ENCODE results near the gene CCDC57. TPM values are rescaled to one million over a fixed set of nuclear protein-coding genes. Genes with fewer than 3 reads are reported as not detected.

CCDC57 gene
- total RNA-seq, 4 donors from 2014 or later = 14.8 to 32.0 (median 21.9) TPM

GRCh38 chr17:82085931-82086764, 126.5 kb downstream of the CCDC57 start:
- TF ChIP-seq, protein P1, sequence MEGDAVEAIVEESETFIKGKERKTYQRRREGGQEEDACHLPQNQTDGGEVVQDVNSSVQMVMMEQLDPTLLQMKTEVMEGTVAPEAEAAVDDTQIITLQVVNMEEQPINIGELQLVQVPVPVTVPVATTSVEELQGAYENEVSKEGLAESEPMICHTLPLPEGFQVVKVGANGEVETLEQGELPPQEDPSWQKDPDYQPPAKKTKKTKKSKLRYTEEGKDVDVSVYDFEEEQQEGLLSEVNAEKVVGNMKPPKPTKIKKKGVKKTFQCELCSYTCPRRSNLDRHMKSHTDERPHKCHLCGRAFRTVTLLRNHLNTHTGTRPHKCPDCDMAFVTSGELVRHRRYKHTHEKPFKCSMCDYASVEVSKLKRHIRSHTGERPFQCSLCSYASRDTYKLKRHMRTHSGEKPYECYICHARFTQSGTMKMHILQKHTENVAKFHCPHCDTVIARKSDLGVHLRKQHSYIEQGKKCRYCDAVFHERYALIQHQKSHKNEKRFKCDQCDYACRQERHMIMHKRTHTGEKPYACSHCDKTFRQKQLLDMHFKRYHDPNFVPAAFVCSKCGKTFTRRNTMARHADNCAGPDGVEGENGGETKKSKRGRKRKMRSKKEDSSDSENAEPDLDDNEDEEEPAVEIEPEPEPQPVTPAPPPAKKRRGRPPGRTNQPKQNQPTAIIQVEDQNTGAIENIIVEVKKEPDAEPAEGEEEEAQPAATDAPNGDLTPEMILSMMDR (IDR thresholded peaks at IDR 0.05) = no peak
- DNase-seq (ENCODE audit: low spot score) = no peak
- no peak for ATAC-seq (ENCODE audit: low FRiP score)

GRCh38 chr17:82085031-82085861, 127.4 kb downstream of the CCDC57 start:
- TF ChIP-seq, protein P1 (IDR thresholded peaks at IDR 0.05) = no peak

GRCh38 chr17:82084373-82085030, 128.1 kb downstream of the CCDC57 start:
- DNase-seq (ENCODE audit: low spot score) (no peak), ATAC-seq (ENCODE audit: low FRiP score) (no peak)
- TF ChIP-seq, protein P1 (IDR thresholded peaks at IDR 0.05) = no peak

More at GRCh38 chr17:82085031-82085861, 127.4 kb downstream of the CCDC57 start:
- DNase-seq (ENCODE audit: low spot score) (no peak), ATAC-seq (ENCODE audit: low FRiP score) (no peak)

DNA sequence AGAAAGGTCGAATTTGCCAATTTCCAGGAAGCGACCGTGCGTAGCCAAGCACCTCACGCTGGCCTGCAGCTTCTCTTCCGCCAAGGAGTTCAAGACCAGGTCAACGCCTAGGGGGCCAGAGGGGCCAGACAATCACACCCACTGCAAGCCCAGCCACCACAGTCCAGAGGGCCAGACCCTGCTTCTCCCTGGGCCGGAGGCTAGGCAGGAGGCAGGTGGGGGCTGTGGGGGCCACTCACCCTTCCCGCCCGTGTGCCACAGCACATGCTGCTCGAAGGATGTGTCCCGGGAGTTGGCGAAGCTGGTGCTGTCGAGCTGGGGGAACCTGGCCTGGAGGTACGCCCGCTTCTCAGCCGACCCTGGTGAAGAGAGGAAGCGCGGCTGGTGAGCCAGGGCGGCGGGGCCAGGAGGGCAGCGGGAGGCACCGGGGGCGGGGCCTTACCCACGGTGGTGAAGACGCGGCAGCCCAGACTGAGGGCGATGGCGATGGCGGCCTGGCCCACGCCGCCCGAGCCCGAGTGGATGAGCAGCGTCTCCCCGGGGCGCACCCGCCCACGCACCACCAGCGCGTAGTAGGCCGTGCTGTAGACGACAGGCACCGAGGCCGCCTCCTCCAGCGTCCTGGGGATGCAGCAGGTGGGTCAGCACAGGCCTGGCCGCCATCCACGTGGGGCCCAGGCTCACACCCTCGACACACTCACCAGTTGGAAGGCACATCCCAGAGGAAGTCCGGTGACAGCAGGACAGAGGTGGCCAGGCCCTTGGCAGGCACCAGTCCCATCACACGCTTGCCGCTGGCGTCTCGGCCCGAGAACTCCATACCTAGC, 128.9 kb downstream of the CCDC57 start:
- TF ChIP-seq, protein P1 (IDR thresholded peaks at IDR 0.05) = no peak
- no peak for DNase-seq (ENCODE audit: low spot score)
- ATAC-seq (ENCODE audit: low FRiP score) = no peak

GRCh38 chr17:82083009-82083408, 129.6 kb downstream of the CCDC57 start:
- TF ChIP-seq, protein P1 (IDR thresholded peaks at IDR 0.05) = no peak
- DNase-seq (ENCODE audit: low spot score) (no peak), ATAC-seq (ENCODE audit: low FRiP score) (no peak)

- TF ChIP-seq, protein P1 (IDR thresholded peaks at IDR 0.05) = no peak
- no peak for ATAC-seq (ENCODE audit: low FRiP score)
- no peak for DNase-seq (ENCODE audit: low spot score)
Measured at GRCh38 chr17:82082456-82082855, 130.2 kb downstream of the CCDC57 start.
